ENCODE results near the gene OSBP.

GRCh38 chr11:59615120-59615636 is 396 bp downstream of the OSBP start:
- TF ChIP-seq POLR2AphosphoS5 (IDR thresholded peaks at IDR 0.05) (no peak), CTCF (IDR thresholded peaks at IDR 0.05) (no peak), POLR2A (IDR thresholded peaks at IDR 0.05) (no peak), EP300 (IDR thresholded peaks at IDR 0.05) (no peak)

All from stomach (tissue), 4 donors.